GM19452 (cell line): ENCODE data around the gene NYNRIN.

Experiments used
- ATAC-seq: cut with Tn5 transposase; IDR thresholded peaks from one replicate; pipeline ENCODE4 v1.9.1; 2021; ENCODE audit not compliant: unreplicated experiment

The NYNRIN gene

GRCh38 chr14:24414077-24414476, 15.3 kb downstream of the NYNRIN start:
- no peak for ATAC-seq

GRCh38 chr14:24414732-24415420, 16.1 kb downstream of the NYNRIN start:
- ATAC-seq = no peak

- ATAC-seq = no peak
Observed at GRCh38 chr14:24415421-24416253, 16.8 kb downstream of the NYNRIN start.

GRCh38 chr14:24416254-24416931, 17.6 kb downstream of the NYNRIN start:
- no peak for ATAC-seq

- ATAC-seq = no peak
Observed at GRCh38 chr14:24416932-24417619, 18.3 kb downstream of the NYNRIN start.

GRCh38 chr14:24417832-24418491, 19.2 kb downstream of the NYNRIN start:
- ATAC-seq = no peak

GRCh38 chr14:24418492-24418873, 19.7 kb downstream of the NYNRIN start:
- no peak for ATAC-seq

- no peak for ATAC-seq
Observed at GRCh38 chr14:24422261-24422660, 23.5 kb downstream of the NYNRIN start.

GRCh38 chr14:24422694-24423601, 24.1 kb downstream of the NYNRIN start:
- no peak for ATAC-seq

- no peak for ATAC-seq
Observed at GRCh38 chr14:24425704-24426103, 26.9 kb downstream of the NYNRIN start.

GRCh38 chr14:24426150-24426911, 27.5 kb downstream of the NYNRIN start:
- ATAC-seq = no peak

GRCh38 chr14:24426912-24427536, 28.2 kb downstream of the NYNRIN start:
- no peak for ATAC-seq

GRCh38 chr14:24427537-24428508, 29.0 kb downstream of the NYNRIN start:
- ATAC-seq = no peak

- no peak for ATAC-seq
Observed at GRCh38 chr14:24428628-24429394, 30.0 kb downstream of the NYNRIN start.

- peak; percentile 87 for ATAC-seq
Observed at GRCh38 chr14:24429395-24430142, 30.8 kb downstream of the NYNRIN start, which contains the start of the genes CBLN3 and KHNYN. Gene CBLN3 (minus strand): TSS chr14:24429668. CDS start chr14:24429054, 614 bp downstream. Gene KHNYN (plus strand): TSS chr14:24429954. CDS start chr14:24430731, 777 bp downstream.
